Neural progenitor cell (in vitro differentiated cells): Measurements from ENCODE around the gene TSHZ1. TPM values are rescaled to one million over a fixed set of nuclear protein-coding genes. Genes with fewer than 3 reads are reported as not detected.

ENCODE experiments used
- DNase-seq: peaks from one replicate; pipeline ENCODE4 v3.0.0-alpha.2; 2016; ENCODE audit warnings: low spot score
- H2AFZ ChIP-seq: fragments of 200-600 bp; sonication (generic); replicated peaks from 2 replicates; pipeline ENCODE4 v1.6.1; 2016; ENCODE audit warnings: antibody characterized with exemption
- H3F3A ChIP-seq: fragments of 200-600 bp; sonication (generic); 2 replicates; pipeline ENCODE4 v1.6.1; 2016; ENCODE audit warnings: antibody characterized with exemption, low read depth
- H3K27ac ChIP-seq: fragments of 200-600 bp; sonication (generic); 2 replicates; pipeline ENCODE4 v1.5.1; 2016; ENCODE audit warnings: mild to moderate bottlenecking
- H3K27me3 ChIP-seq: fragments of 200-600 bp; sonication (generic); 2 replicates; pipeline ENCODE4 v1.6.1; 2016; ENCODE audit warnings: mild to moderate bottlenecking, moderate library complexity
- H3K36me3 ChIP-seq: fragments of 200-600 bp; sonication (generic); 2 replicates; pipeline ENCODE4 v1.5.1; 2016
- H3K4me1 ChIP-seq: fragments of 200-600 bp; sonication (generic); 2 replicates; pipeline ENCODE4 v1.6.1; 2016; ENCODE audit warnings: mixed run types
- H3K4me2 ChIP-seq: fragments of 200-600 bp; sonication (generic); 2 replicates; pipeline ENCODE4 v1.6.1; 2016
- H3K4me3 ChIP-seq: fragments of 200-600 bp; sonication (generic); 2 replicates; pipeline ENCODE4 v1.5.1; 2016
- H3K79me2 ChIP-seq: fragments of 200-600 bp; sonication (generic); 2 replicates; pipeline ENCODE4 v1.6.1; 2016; ENCODE audit warnings: low read depth
- H3K9ac ChIP-seq: fragments of 200-600 bp; sonication (generic); 2 replicates; pipeline ENCODE4 v1.6.1; 2016
- H3K9me3 ChIP-seq: fragments of 200-600 bp; sonication (generic); 2 replicates; pipeline ENCODE4 v1.5.1; 2016; ENCODE audit warnings: low read depth
- H4K20me1 ChIP-seq: fragments of 200-600 bp; sonication (generic); 2 replicates; pipeline ENCODE4 v1.6.1; 2016; ENCODE audit warnings: low read depth
- H3K27ac Mint-ChIP-seq: 3 replicates; pipeline ENCODE4 v1.8.0; 2021; ENCODE audit warnings: mixed read lengths
- H3K27me3 Mint-ChIP-seq: 2 replicates; pipeline ENCODE4 v1.8.0; 2022; ENCODE audit warnings: low read depth, mild to moderate bottlenecking, inconsistent platforms, moderate library complexity, mixed read lengths; ENCODE audit not compliant: insufficient read depth
- H3K36me3 Mint-ChIP-seq: 3 replicates; pipeline ENCODE4 v1.8.0; 2021; ENCODE audit warnings: mixed read lengths
- H3K4me1 Mint-ChIP-seq: 3 replicates; pipeline ENCODE4 v1.8.0; 2021; ENCODE audit warnings: mixed read lengths
- H3K4me3 Mint-ChIP-seq: 3 replicates; pipeline ENCODE4 v1.8.0; 2021; ENCODE audit warnings: mild to moderate bottlenecking, moderate library complexity, mixed read lengths
- H3K9me3 Mint-ChIP-seq: 3 replicates; pipeline ENCODE4 v1.8.0; 2020; ENCODE audit warnings: mixed read lengths
- CTCF ChIP-seq: fragments of 200-600 bp; sonication (generic); IDR thresholded peaks from 2 replicates; pipeline ENCODE4 v1.5.1; 2017; ENCODE audit warnings: antibody characterized with exemption, mild to moderate bottlenecking
- EZH2 ChIP-seq: fragments of 200-600 bp; sonication (generic); IDR thresholded peaks from 2 replicates; pipeline ENCODE4 v1.6.1; 2017; ENCODE audit warnings: antibody characterized with exemption, mild to moderate bottlenecking, moderate library complexity
- EZH2phosphoT487 ChIP-seq: fragments of 200-600 bp; sonication (generic); IDR thresholded peaks from 2 replicates; pipeline ENCODE4 v1.6.1; 2017; ENCODE audit warnings: antibody characterized with exemption
- total RNA-seq: library from RNA; depleted of rRNA; stranded (reverse); fragments of >200 nt; gene quantifications from 2 replicates; pipeline ENCODE4 v1.2.3, GENCODE V29; 2015; ENCODE audit warnings: low replicate concordance

TSHZ1 gene
- total RNA-seq, 1 donor from 2014 or later, result 0.06 TPM

GRCh38 chr18:75226286-75226955, 15.8 kb downstream of the TSHZ1 start:
- Mint-ChIP-seq H3K27me3 (peaks cover 7% of the 10 kb centered on the region), H3K27ac (peak overlapping the region; percentile 87), H3K9me3 (no peaks in the 10 kb centered on the region), H3K4me1 (peaks cover 48% of the 10 kb centered on the region), H3K4me3 (peak overlapping the region; percentile 43), H3K36me3 (no peaks in the 10 kb centered on the region)
- no peaks in the 10 kb centered on the region for H3F3A ChIP-seq
- H3K9ac ChIP-seq, result no peak overlapping the region
- no peaks in the 10 kb centered on the region for H3K79me2 ChIP-seq
- H3K9me3 ChIP-seq, result no peaks in the 10 kb centered on the region
- no peak overlapping the region for H2AFZ ChIP-seq
- H3K36me3 ChIP-seq, result no peaks in the 10 kb centered on the region
- DNase-seq, result no peak
- no peaks in the 10 kb centered on the region for H4K20me1 ChIP-seq
- H3K4me3 ChIP-seq, result no peak overlapping the region
- no peak overlapping the region for H3K4me2 ChIP-seq
- no peak overlapping the region for H3K27ac ChIP-seq
- TF ChIP-seq EZH2 (no peak), EZH2phosphoT487 (no peak), CTCF (no peak)
- H3K27me3 ChIP-seq, result no peaks in the 10 kb centered on the region
- peaks cover 3% of the 10 kb centered on the region for H3K4me1 ChIP-seq

- no peaks in the 10 kb centered on the region for H3K36me3 Mint-ChIP-seq
- Histone ChIP-seq H3K4me2 (no peak overlapping the region), H3F3A (no peaks in the 10 kb centered on the region), H3K36me3 (no peaks in the 10 kb centered on the region), H3K9me3 (no peaks in the 10 kb centered on the region), H4K20me1 (no peaks in the 10 kb centered on the region), H3K27me3 (no peaks in the 10 kb centered on the region), H3K79me2 (no peaks in the 10 kb centered on the region), H2AFZ (no peak overlapping the region), H3K4me1 (peaks cover 3% of the 10 kb centered on the region), H3K9ac (no peak overlapping the region), H3K4me3 (no peak overlapping the region), H3K27ac (no peak overlapping the region)
- no peaks in the 10 kb centered on the region for H3K9me3 Mint-ChIP-seq
- no peak overlapping the region for H3K27ac Mint-ChIP-seq
- peaks cover 7% of the 10 kb centered on the region for H3K27me3 Mint-ChIP-seq
- H3K4me3 Mint-ChIP-seq, result no peak overlapping the region
- no peak for TF ChIP-seq EZH2phosphoT487
- no peak for TF ChIP-seq CTCF
- no peak for TF ChIP-seq EZH2
- DNase-seq, result no peak
- peaks cover 47% of the 10 kb centered on the region for H3K4me1 Mint-ChIP-seq
Observed at GRCh38 chr18:75226956-75227316, 16.3 kb downstream of the TSHZ1 start.

GRCh38 chr18:75227535-75228296, 17.1 kb downstream of the TSHZ1 start:
- H3K4me1 Mint-ChIP-seq, result peaks cover 40% of the 10 kb centered on the region
- H3K79me2 ChIP-seq, result no peaks in the 10 kb centered on the region

More at GRCh38 chr18:75227535-75228296, 17.1 kb downstream of the TSHZ1 start:
- no peak overlapping the region for H2AFZ ChIP-seq
- no peak for DNase-seq
- H3K9ac ChIP-seq, result no peak overlapping the region
- Mint-ChIP-seq H3K36me3 (no peaks in the 10 kb centered on the region), H3K4me3 (no peak overlapping the region), H3K9me3 (no peaks in the 10 kb centered on the region), H3K27ac (no peak overlapping the region), H3K27me3 (peaks cover 7% of the 10 kb centered on the region)
- H3K9me3 ChIP-seq, result no peaks in the 10 kb centered on the region
- no peaks in the 10 kb centered on the region for H3K27me3 ChIP-seq
- H3K4me1 ChIP-seq, result peaks cover 3% of the 10 kb centered on the region
- TF ChIP-seq EZH2phosphoT487 (no peak), EZH2 (no peak), CTCF (no peak)
- H3K4me2 ChIP-seq, result no peak overlapping the region
- H3K36me3 ChIP-seq, result no peaks in the 10 kb centered on the region
- H3K27ac ChIP-seq, result no peak overlapping the region
- no peak overlapping the region for H3K4me3 ChIP-seq
- H4K20me1 ChIP-seq, result no peaks in the 10 kb centered on the region
- no peaks in the 10 kb centered on the region for H3F3A ChIP-seq
